GM18867 (cell line): Measurements from ENCODE around the gene UTP4.

ENCODE experiments used
- ATAC-seq: cut with Tn5 transposase; IDR thresholded peaks from one replicate; pipeline ENCODE4 v1.9.1; 2021; ENCODE audit warnings: mild to moderate bottlenecking, moderate library complexity; ENCODE audit not compliant: unreplicated experiment

UTP4 gene

GRCh38 chr16:69169607-69170352 lies 37.3 kb downstream of the UTP4 start:
- no peak for ATAC-seq

- ATAC-seq = no peak
Measured at GRCh38 chr16:69171325-69172084, 39.1 kb downstream of the UTP4 start.

- ATAC-seq = no peak
Measured at GRCh38 chr16:69176033-69176800, 43.8 kb downstream of the UTP4 start.

GRCh38 chr16:69179328-69180010 lies 47.0 kb downstream of the UTP4 start:
- no peak for ATAC-seq

- no peak for ATAC-seq
Measured at GRCh38 chr16:69180011-69180338, 47.5 kb downstream of the UTP4 start.

GRCh38 chr16:69182730-69183416 lies 50.4 kb downstream of the UTP4 start:
- no peak for ATAC-seq

GRCh38 chr16:69186642-69187445 lies 54.4 kb downstream of the UTP4 start, which contains the start of gene SNTB2:
SNTB2 (plus strand) TSS chr16:69187164; CDS start chr16:69187167, 3 bp downstream.
- ATAC-seq = peak; percentile 83

- ATAC-seq = peak; percentile 28
Measured at GRCh38 chr16:69187446-69188235, 55.2 kb downstream of the UTP4 start.

GRCh38 chr16:69188236-69188549 lies 55.7 kb downstream of the UTP4 start:
- no peak for ATAC-seq

GRCh38 chr16:69188716-69189115 lies 56.3 kb downstream of the UTP4 start:
- ATAC-seq = no peak

- no peak for ATAC-seq
Measured at GRCh38 chr16:69190046-69190588, 57.7 kb downstream of the UTP4 start.

- ATAC-seq = no peak
Measured at GRCh38 chr16:69190598-69190997, 58.1 kb downstream of the UTP4 start.

- no peak for ATAC-seq
Measured at GRCh38 chr16:69191136-69191535, 58.7 kb downstream of the UTP4 start.

- no peak for ATAC-seq
Measured at GRCh38 chr16:69193855-69194254, 61.4 kb downstream of the UTP4 start.

- ATAC-seq = no peak
Measured at GRCh38 chr16:69194488-69194887, 62.0 kb downstream of the UTP4 start.

GRCh38 chr16:69195369-69196029 lies 63.0 kb downstream of the UTP4 start:
- no peak for ATAC-seq

- ATAC-seq = no peak
Measured at GRCh38 chr16:69197573-69197972, 65.1 kb downstream of the UTP4 start.

- ATAC-seq = no peak
Measured at GRCh38 chr16:69199382-69199781, 66.9 kb downstream of the UTP4 start.
